Measurements from ENCODE around the gene ATP6AP1. TPM values are rescaled to one million over a fixed set of nuclear protein-coding genes. Genes with fewer than 3 reads are reported as not detected.
A peak's percentile ranks its signal among the peaks of the same experiment; 100 is the strongest.
"Not testable (repeated sequence)": the region's sequence is repeated elsewhere in the genome, so short reads cannot be mapped to it uniquely, and the experiment has no call there.

Gene ATP6AP1
- total RNA-seq, 1 donor from 2014 or later = 108 TPM

DNA sequence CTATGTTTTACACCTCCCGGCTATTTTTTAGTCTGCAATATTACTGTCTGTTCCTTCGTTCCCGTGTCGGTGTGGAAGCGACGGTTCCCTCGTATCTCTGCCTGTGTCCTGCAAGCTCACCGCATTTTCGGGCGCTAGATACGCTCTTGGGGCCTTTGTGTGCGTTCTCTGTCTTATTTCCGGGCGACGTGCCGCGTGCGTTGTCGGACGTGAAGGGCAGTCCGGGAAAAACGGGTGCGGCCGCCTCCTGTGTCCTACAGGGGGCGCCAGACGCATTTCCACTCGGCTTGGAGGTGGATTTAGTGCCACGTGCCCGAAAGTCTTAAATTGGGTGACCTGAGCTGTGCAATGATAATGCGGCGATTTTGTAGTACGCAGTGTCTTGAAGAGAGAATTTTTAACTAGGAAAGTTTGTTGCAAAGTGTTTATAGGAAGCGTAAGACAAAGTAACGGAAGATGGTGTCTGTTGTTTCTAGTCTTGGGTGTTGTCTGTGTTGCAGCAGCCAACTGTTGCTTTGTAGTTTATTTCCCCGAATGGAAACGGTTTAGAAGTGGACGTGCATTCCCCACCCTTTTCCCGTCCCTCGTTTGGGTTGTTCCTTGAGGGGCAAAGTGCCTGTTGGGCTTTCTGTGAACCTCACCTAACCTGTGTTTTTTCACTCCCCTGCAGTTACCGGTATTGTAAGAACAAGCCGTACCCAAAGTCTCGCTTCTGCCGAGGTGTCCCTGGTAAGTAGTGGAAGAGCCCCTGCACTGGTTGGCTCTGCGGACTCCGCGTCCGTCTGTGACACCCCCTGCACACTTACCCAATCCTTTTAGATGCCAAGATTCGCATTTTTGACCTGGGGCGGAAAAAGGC is 29.6 kb upstream of the ATP6AP1 start:
- DNase-seq (ENCODE audit: low spot score) = peak; percentile 88

DNA sequence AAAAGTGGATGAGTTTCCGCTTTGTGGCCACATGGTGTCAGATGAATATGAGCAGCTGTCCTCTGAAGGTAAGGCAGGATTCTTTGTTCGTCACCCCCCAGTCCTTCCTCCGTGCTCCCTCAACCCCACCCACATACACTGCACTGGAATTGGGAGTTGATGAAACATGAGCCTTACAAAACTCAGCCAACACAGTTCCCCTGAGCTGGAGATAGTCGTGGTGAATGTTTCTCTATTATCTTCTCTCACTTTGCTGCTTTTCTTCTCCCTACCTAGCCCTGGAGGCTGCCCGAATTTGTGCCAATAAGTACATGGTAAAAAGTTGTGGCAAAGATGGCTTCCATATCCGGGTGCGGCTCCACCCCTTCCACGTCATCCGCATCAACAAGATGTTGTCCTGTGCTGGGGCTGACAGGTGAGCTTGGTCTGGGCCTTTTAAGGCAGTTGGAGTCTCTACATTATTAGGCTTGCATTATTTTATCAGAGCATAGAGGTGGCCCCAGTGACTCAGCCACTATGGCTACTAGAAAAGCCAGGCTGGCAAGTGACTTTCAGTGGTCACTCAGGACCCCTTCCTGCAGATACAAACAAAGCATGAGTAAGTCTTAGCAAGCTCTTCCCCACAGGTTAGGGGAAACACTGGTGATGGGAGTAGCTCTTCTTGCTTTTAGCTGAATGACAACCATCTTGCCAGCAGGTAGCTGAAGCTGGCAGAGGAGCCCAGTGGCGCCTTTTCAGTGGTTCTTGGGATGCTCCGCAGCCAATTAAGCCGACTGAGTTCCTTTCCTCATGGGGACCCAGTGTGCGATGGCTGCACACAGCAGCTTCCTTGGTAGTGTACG is 28.7 kb upstream of the ATP6AP1 start:
- DNase-seq (ENCODE audit: low spot score) = no peak

DNA sequence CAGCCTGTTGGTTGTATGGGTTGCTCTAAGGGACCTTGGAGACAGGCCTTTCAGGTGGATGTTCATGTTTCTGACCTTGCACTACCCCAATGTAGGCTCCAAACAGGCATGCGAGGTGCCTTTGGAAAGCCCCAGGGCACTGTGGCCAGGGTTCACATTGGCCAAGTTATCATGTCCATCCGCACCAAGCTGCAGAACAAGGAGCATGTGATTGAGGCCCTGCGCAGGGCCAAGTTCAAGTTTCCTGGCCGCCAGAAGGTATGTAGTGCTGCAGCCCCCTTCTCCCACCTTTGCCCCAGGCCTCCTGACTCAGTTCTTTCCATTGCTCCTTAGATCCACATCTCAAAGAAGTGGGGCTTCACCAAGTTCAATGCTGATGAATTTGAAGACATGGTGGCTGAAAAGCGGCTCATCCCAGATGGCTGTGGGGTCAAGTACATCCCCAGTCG is 28.1 kb upstream of the ATP6AP1 start:
- DNase-seq (ENCODE audit: low spot score) = not testable (repeated sequence)

DNA sequence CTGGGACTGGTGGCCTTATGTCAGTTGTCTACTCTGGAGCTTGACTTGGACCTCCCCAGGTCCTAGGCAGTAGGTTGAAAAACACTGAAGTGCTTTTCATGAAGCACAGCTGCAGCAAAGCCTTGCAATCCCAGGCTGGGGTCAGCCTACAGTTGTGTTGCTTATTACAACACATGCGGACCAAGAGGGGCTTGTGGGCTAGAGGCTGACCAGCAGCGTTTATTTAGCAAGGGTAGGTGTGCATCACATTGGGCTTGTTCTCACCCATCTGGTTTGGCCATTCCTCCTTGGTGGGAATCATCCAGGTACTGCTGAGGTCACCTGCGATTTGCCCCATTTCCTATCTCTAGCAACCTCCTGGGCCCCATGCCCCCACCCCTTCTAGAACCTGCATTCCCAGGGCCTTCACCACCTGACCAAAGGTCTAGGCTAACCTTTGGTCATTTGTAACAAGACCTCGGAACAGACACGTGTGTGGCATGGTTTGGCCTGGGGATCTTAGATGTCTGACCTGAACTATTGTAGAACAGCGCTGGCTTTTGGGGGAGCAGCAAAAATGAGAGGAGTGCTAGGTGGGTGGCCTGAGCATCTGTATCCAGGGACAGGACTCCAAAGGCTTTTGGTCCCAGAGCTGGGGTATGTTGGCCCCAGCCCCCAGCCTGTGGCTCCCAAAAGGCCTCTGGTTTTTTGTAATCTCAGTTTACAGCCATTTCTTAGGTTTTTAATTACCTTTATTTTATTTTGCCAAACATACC is 27.3 kb upstream of the ATP6AP1 start:
- DNase-seq (ENCODE audit: low spot score) = no peak

DNA sequence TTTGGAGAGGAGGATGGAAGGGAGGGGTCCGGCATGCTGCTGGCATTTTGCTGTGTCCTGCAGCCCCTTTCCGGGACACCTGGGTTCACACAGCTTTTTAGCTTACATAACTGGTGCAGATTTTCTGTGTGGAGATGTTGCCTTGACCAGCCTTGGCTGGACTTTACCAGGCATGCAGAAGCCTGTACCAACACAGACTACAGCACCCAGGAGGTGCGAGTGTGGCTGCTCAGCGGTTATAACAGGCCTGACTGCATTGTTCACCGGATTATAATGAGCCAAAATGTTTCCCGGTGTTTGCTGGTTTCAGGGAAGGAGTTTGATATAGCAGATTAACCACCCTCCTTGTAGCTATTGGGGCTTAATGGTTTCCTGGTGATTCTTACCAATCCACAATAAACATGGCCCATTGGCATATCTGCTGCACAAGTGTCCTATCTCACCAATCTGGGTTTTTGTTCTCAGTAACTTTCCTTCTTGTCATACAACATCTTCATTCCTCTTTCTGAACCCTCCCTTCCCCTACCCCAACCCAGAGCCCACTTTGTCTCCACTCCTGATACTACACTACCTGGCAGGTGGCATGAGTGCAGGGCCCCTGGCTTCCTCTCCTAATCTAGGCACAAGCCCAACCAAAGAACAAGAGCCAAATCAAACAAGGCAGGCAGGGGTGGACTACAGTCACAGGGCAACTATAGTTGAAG is 26.4 kb upstream of the ATP6AP1 start:
- DNase-seq (ENCODE audit: low spot score) = no peak

DNA sequence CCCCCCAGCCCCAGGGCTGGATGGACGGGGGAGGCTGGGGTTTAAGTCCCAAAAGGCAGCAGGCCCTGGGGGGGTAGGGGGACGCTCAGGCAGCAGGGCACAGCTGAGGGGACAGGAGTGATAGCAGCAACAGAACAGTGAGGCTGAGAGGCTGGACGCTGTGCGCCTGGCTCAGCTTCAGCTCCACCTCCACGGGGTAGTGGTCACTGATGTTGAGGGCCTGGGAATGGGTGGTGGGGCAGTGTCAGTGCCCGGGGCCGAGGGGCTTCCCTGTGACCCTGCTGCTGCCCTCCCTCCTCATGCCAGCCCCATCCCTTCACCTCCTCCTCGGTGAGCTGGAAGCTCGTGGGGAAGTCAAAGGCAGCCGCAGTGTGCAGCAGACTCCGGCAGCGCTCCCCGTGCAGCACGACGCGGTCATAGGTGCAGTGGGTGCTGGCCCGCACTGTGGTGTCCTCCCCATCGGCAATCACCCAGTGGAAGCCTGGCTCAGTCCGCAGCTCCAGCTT is 25.8 kb upstream of the ATP6AP1 start:
- no peak for DNase-seq (ENCODE audit: low spot score)

DNA sequence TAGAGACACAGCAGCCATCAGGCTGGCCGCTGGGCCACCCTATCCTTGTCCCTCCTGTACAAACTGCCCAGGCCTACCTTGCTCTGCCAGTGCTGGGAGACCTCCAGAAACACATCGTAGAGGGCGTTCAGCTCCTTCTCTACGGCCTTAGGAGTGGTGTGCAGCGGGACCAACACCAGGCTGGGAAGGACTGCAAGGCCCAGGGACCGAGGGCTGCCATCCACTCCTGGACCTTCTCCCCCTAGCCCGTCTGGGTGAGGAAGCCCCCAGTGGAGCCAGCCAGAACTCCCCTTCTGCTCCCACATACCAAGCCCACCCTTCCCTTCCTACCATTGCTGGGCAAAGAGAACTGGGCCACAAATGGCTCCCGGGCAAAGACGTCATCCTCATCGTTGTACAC is 25.3 kb upstream of the ATP6AP1 start:
- no peak for DNase-seq (ENCODE audit: low spot score)

DNA sequence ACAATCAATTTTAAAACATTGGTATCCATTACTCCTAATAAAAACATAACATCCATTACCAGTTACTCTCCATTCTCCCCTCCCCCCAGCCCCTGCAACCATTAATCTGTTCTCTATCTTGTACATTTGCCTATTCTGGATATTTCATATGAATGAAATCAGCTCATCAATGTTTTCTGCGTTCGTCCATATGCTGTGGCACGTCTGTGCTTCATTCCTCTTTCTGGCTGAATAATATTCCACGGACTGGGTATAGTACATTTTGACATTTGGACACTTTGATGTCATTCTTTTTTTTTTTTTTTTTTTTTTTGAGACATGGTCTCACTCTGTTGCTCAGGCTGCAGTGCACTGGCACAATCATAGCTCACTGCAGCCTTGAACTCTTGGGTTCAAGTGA is 24.6 kb upstream of the ATP6AP1 start:
- no peak for DNase-seq (ENCODE audit: low spot score)

DNA sequence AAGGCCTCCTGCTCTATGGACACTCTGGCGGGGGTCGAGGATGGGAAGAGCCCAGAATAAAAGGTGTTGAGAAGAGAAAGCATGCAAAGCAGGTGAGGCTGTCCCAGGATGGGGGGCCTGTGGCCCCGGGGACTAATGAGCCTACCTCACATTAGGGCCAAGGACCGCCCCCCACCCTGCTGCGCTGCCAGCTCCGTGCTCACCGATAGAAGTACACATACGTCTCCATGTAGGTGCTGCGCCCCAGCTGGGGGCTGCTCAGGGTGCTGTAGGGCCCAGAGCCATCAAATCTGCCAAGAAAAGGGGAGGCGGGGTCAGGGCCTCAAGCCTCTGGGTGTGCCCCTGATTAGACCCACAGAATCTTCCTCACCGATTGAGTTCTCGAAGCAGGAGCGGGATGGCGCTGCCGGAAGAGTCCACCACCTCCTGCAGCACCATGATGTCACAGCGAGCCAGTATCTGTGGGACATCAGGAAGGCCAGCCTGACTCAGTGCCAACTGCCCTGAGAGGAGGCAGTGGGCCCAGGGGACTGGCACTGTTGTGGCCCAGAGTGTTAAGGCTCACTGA is 23.8 kb upstream of the ATP6AP1 start:
- no peak for DNase-seq (ENCODE audit: low spot score)

DNA sequence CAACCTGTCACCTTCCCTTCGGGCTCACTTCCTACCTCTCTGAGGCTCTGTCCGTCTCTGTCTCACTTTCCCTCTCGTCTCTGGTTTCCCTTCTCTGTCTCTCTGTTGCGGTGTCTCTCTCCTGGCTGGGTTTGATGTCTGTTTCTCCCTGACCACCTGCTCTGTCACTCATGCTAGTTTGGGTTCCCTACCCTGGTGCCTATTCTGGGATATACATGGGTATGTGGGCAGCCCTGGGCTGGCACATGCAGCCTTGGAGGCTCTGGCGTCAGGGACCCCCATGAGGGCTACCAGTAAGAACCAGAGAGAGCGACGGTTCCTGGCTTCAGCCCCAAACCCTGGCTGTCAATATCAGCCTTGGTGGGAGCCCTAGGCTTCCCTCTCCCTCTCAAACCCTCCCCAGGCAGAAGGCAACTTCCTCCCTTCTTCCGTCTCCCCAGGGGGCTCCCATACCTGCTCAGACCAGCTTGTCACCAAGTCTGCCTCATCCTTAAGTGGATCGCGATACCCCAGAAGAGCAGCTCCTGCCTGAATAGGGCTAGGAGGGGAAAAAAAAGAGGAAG is 19.7 kb upstream of the ATP6AP1 start:
- no peak for DNase-seq (ENCODE audit: low spot score)

DNA sequence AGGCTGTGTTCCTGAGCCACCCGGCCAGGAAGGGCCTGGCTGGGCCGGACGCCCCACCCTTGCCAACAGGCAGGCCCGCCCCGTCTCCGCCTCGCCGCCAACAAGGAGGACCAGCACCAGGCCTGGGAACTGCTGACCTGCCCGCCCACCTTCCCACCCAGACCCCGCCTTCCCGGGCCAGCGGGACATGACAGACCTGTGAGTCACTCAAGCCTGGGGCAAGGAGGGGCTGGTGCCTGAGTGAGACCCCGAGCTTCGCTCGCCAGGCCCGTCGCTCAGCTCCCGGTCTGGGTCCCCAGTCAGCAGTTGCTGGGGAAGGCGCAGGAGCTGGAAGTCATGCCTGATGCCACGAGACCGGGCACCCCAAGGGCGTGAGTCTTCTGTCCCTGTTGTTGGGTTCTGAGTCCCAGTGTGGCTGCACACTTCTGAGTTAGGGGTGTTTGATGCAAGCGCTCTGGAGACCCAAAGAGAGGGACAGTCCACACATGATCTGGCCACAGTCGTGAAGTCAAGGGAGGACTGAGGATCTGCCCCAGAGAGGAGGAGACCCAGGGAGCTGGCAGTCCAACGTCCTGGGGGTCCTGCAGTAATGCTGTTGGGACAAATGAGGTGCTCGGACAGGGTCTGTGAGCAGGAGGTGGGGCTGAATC is 19.1 kb upstream of the ATP6AP1 start, which contains the start of gene DNASE1L1:
TSS of gene DNASE1L1 (minus strand) at position 33 of the 650 bp plus-strand sequence. CDS start 3,686 bp downstream, outside the sequence.
- DNase-seq (ENCODE audit: low spot score) = peak; percentile 83

DNA sequence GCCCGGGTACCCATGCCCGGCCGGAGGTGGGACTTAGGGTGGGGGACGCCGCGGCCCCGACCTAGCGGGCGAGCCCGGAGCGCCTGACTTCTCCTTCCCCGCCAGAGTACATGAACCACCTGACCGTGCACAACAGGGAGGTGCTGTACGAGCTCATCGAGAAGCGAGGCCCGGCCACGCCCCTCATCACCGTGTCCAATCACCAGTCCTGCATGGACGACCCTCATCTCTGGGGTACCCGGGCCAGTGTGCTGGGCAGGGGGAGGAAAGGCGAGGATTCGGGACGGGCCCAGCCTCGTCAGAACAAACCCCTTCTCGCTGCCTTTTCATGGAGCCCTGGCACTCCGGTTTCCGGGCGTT is 16.5 kb upstream of the ATP6AP1 start:
- DNase-seq (ENCODE audit: low spot score) = peak; percentile 57

DNA sequence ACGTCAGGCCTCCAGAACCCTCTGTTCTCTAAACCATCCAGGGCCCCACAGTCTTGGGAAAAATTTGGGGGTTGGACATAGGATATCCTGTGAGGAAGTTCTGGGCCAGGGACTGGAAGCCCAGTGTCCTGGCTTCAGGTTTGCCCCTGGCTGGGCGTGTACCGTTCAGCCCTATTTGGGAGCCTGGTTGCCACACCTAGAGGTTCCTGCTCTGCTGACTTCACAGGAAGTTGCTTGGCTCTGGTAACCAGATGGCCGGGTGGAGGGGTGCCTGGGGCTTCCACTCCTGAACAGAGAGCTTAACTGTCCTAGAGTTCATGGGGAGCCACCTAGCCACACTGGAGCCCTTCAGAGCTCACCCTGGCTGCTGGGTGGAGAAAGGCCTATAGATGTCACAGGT is 16.0 kb upstream of the ATP6AP1 start:
- DNase-seq (ENCODE audit: low spot score) = no peak

DNA sequence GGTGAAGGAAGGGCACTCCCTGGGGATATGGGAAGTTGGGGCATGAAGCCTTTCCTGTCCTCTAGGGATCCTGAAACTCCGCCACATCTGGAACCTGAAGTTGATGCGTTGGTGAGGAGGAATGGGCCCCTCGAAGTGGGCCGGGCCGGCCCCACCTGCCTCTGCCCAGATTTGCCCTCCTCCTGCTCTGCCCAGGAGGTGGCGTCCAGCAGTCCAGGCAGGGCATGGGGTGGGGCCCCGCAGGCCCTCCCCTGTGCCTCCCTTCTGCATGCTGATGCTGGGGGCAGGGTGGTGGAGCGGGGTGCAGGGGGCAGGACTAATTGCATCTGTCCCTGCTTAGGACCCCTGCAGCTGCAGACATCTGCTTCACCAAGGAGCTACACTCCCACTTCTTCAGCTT is 15.3 kb upstream of the ATP6AP1 start:
- DNase-seq (ENCODE audit: low spot score) = no peak

DNA sequence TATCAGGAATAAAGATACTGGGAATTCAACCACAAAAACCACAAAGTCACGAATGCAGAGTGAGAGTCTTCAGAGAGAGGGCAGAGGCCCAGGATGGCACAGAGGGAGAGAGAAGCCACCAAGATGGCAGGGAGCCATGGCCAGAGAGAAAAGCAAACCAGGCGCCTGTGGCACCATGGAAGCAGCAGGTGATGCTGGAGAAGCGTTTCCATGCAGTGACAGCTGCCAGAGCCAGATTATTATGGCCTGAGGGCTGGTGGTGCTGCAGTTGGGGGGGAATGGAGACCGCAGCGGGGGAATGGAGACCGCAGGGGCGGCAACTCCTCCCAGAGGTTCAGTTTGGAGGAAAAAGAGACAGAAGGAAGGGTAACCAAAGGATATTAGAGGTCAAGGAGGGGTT is 11.3 kb upstream of the ATP6AP1 start:
- DNase-seq (ENCODE audit: low spot score) = no peak

DNA sequence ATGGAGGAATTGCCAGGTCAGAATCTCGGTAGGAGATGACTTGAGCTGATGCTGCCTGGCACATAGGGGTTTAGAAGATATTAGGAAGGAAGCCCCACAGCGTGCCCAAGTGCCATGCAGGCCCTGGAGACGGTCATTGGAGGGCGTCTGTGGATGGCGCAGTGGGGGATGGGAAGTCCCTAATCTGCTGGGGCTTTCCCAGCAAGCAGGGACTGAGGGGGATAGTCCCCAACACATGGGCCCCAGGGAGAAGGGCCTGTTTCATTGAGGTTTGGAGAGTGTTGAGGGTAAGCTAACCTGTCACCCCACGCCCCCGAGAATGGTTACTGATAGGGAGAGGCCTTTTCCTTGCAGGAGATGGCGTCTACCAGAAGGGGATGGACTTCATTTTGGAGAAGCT is 9.3 kb upstream of the ATP6AP1 start:
- DNase-seq (ENCODE audit: low spot score) = no peak

DNA sequence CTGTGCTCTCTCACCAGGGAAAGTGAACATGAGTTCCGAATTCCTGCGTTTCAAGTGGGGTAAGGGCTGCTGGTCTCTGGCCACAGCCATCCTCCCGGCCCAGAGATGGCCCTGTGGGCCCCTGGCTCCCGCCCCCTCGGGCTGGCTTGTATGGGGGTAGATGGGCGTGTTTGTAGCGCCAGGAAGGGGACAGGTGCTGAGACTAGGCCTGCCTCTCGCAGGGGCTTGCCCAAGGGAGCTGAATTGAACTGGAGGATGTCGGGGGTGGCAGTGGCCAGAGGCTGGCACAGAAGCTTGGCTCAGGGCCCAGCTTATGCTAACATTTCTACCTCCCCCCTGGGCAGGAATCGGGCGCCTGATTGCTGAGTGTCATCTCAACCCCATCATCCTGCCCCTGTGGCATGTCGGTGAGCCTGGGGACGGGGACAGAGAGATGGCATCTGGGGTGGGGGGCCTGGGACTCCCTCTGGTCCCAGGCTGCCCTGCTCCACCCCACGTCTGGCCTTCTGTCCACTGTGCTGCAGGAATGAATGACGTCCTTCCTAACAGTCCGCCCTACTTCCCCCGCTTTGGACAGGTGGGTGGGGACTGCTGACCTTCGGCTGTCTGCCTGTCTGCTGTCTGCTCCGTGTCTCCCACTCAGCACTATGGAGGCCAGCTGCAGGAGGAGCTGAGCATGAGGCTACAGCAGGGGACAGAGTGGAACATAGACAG is 8.6 kb upstream of the ATP6AP1 start:
- DNase-seq (ENCODE audit: low spot score) = no peak

DNA sequence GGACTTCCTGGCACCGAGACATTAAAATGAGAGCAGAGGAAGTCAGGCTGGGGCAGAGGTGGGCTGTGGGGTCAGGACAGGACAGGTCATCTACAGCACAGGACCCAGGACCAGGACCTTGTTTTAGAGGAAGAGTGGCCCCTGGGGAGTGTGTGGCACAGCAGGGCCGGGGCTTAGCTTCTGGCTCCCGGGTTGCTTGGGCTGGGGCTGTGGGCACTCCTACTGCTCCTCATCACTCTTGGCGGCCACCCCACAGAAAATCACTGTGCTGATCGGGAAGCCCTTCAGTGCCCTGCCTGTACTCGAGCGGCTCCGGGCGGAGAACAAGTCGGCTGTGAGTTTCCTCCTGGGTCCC is 8.1 kb upstream of the ATP6AP1 start:
- no peak for DNase-seq (ENCODE audit: low spot score)

All from mucosa of gallbladder (tissue), 1 donor.